ENCODE data around the gene CCDC92B.

- TF ChIP-seq CTCF (IDR thresholded peaks at IDR 0.05): no peak
- no peak for TF ChIP-seq POLR2A (IDR thresholded peaks at IDR 0.05)
- no peak for TF ChIP-seq EP300 (IDR thresholded peaks at IDR 0.05)
Measured at GRCh38 chr17:2779545-2779944, 30.1 kb upstream of the CCDC92B start.

Data from tibial nerve (tissue), 4 donors.